Liver (tissue), 3 donors: ENCODE results near the gene CHCHD1.

Experiments used
- EGR1 ChIP-seq, 2 donors: IDR thresholded peaks; 2 replicates each; pipeline ENCODE4 v1.6.1; 2016 to 2018; ENCODE audit warnings: antibody characterized with exemption in 2 of 2, low read depth in 2 of 2
- FOXA1 ChIP-seq: IDR thresholded peaks from 2 replicates; pipeline ENCODE4 v1.6.1; 2016; ENCODE audit warnings: antibody characterized with exemption
- FOXA2 ChIP-seq: IDR thresholded peaks from 2 replicates; pipeline ENCODE4 v1.6.1; 2016; ENCODE audit warnings: antibody characterized with exemption
- GABPA ChIP-seq, 2 donors: IDR thresholded peaks in 1 of 2; conservative IDR thresholded peaks in 1 of 2; 2 replicates each; pipeline ENCODE4 v1.6.1; 2016; ENCODE audit warnings: antibody characterized with exemption in 2 of 2, mild to moderate bottlenecking in 1 of 2, moderate library complexity in 1 of 2
- JUND ChIP-seq, 2 donors: IDR thresholded peaks; 2 replicates each; pipeline ENCODE4 v1.6.1; 2016; ENCODE audit warnings: antibody characterized with exemption in 2 of 2
- NR2F2 ChIP-seq: IDR thresholded peaks from 2 replicates; pipeline ENCODE4 v1.6.1; 2016; ENCODE audit warnings: antibody characterized with exemption
- RAD21 ChIP-seq, 2 donors: IDR thresholded peaks; 2 replicates each; pipeline ENCODE4 v1.6.1; 2016; ENCODE audit warnings: antibody characterized with exemption in 2 of 2, mild to moderate bottlenecking in 2 of 2
- TAF1 ChIP-seq: conservative IDR thresholded peaks from 2 replicates; pipeline ENCODE4 v1.6.1; 2016; ENCODE audit warnings: antibody characterized with exemption, mild to moderate bottlenecking
- TF ChIP-seq, protein P1 (sequence below): IDR thresholded peaks from 2 replicates; pipeline ENCODE4 v1.6.1; 2016; ENCODE audit warnings: antibody characterized with exemption, mild to moderate bottlenecking
- TF ChIP-seq, protein P2 (sequence below): fragments of 150-350 bp; IDR thresholded peaks from 2 replicates; pipeline ENCODE4 v1.5.1; 2017; ENCODE audit warnings: improper control_type of control experiment, low read depth, low read length; ENCODE audit not compliant: missing input control
- TF ChIP-seq, protein P3 (sequence below): IDR thresholded peaks from 2 replicates; pipeline ENCODE4 v1.6.1; 2016; ENCODE audit warnings: antibody characterized with exemption
- donor health status: healthy.
- donor health status: healthy.

DNA sequence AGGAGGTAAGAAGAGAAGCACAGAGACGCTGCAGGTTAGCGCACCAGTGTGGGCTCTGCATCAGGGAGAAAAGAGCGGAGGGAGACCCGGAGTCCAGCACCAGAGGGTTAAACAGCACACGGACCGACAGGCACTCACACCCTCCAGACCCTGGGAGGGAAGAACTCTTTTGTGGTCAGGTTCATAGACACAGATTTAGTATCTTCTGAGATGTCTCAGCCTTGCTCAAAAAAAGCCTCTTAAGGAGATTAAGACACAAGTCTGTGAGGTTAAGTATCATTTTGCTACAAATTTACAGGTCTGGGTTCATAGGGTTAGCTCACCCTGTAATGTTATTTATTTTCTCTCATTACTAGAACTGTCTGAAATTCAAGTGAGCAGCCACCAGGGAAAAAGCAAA lies 46.3 kb downstream of the CHCHD1 start:
- TF ChIP-seq, protein P1, sequence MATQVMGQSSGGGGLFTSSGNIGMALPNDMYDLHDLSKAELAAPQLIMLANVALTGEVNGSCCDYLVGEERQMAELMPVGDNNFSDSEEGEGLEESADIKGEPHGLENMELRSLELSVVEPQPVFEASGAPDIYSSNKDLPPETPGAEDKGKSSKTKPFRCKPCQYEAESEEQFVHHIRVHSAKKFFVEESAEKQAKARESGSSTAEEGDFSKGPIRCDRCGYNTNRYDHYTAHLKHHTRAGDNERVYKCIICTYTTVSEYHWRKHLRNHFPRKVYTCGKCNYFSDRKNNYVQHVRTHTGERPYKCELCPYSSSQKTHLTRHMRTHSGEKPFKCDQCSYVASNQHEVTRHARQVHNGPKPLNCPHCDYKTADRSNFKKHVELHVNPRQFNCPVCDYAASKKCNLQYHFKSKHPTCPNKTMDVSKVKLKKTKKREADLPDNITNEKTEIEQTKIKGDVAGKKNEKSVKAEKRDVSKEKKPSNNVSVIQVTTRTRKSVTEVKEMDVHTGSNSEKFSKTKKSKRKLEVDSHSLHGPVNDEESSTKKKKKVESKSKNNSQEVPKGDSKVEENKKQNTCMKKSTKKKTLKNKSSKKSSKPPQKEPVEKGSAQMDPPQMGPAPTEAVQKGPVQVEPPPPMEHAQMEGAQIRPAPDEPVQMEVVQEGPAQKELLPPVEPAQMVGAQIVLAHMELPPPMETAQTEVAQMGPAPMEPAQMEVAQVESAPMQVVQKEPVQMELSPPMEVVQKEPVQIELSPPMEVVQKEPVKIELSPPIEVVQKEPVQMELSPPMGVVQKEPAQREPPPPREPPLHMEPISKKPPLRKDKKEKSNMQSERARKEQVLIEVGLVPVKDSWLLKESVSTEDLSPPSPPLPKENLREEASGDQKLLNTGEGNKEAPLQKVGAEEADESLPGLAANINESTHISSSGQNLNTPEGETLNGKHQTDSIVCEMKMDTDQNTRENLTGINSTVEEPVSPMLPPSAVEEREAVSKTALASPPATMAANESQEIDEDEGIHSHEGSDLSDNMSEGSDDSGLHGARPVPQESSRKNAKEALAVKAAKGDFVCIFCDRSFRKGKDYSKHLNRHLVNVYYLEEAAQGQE: no peak
- TF ChIP-seq FOXA2 (no peak), JUND (IDR thresholded peaks at IDR 0.05) (no peak), EGR1 (IDR thresholded peaks at IDR 0.05; ENCODE audit: low read depth in 2 of 2) (no peak), NR2F2 (no peak), GABPA (IDR thresholded peaks at IDR 0.05 in 1 of 2, conservative IDR thresholded peaks at IDR 0.05 in 1 of 2) (no peak), RAD21 (IDR thresholded peaks at IDR 0.05) (no peak), FOXA1 (no peak), TAF1 (no peak)
- TF ChIP-seq, protein P2, sequence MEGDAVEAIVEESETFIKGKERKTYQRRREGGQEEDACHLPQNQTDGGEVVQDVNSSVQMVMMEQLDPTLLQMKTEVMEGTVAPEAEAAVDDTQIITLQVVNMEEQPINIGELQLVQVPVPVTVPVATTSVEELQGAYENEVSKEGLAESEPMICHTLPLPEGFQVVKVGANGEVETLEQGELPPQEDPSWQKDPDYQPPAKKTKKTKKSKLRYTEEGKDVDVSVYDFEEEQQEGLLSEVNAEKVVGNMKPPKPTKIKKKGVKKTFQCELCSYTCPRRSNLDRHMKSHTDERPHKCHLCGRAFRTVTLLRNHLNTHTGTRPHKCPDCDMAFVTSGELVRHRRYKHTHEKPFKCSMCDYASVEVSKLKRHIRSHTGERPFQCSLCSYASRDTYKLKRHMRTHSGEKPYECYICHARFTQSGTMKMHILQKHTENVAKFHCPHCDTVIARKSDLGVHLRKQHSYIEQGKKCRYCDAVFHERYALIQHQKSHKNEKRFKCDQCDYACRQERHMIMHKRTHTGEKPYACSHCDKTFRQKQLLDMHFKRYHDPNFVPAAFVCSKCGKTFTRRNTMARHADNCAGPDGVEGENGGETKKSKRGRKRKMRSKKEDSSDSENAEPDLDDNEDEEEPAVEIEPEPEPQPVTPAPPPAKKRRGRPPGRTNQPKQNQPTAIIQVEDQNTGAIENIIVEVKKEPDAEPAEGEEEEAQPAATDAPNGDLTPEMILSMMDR: no peak
- TF ChIP-seq, protein P3, sequence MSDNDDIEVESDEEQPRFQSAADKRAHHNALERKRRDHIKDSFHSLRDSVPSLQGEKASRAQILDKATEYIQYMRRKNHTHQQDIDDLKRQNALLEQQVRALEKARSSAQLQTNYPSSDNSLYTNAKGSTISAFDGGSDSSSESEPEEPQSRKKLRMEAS: no peak
